Measurements from ENCODE around the gene EIF4E1B. TPM values are rescaled to one million over a fixed set of nuclear protein-coding genes. Genes with fewer than 3 reads are reported as not detected.

Gene EIF4E1B
- total RNA-seq, 1 donor from 2014 or later: not detected

- H3K27ac Mint-ChIP-seq (ENCODE audit: unreplicated experiment): no peak overlapping the region
- H3K9me3 Mint-ChIP-seq (ENCODE audit: unreplicated experiment): peaks cover 2% of the 10 kb centered on the region
- DNase-seq: no peak
- H3K4me1 Mint-ChIP-seq (ENCODE audit: low read depth, unreplicated experiment): peaks cover 8% of the 10 kb centered on the region
- no peak for TF ChIP-seq CTCF (IDR thresholded peaks at IDR 0.05; ENCODE audit: partially characterized antibody, unreplicated experiment)
- peaks cover 12% of the 10 kb centered on the region for H3K27me3 Mint-ChIP-seq (ENCODE audit: unreplicated experiment)
- no peak overlapping the region for H3K4me3 Mint-ChIP-seq (ENCODE audit: unreplicated experiment)
- H3K36me3 Mint-ChIP-seq (ENCODE audit: unreplicated experiment): no peaks in the 10 kb centered on the region
These were observed 8.8 kb upstream of the EIF4E1B start for GRCh38 chr5:176621661-176622079.

- DNase-seq: no peak
- H3K9me3 Mint-ChIP-seq (ENCODE audit: unreplicated experiment): peaks cover 4% of the 10 kb centered on the region
- H3K4me1 Mint-ChIP-seq (ENCODE audit: low read depth, unreplicated experiment): peaks cover 16% of the 10 kb centered on the region
- peaks cover 14% of the 10 kb centered on the region for H3K27me3 Mint-ChIP-seq (ENCODE audit: unreplicated experiment)
- no peak overlapping the region for H3K4me3 Mint-ChIP-seq (ENCODE audit: unreplicated experiment)
- TF ChIP-seq CTCF (IDR thresholded peaks at IDR 0.05; ENCODE audit: partially characterized antibody, unreplicated experiment): no peak
- no peak overlapping the region for H3K27ac Mint-ChIP-seq (ENCODE audit: unreplicated experiment)
- H3K36me3 Mint-ChIP-seq (ENCODE audit: unreplicated experiment): no peaks in the 10 kb centered on the region
These were observed 6.3 kb upstream of the EIF4E1B start for GRCh38 chr5:176624142-176624541.

- no peak overlapping the region for H3K4me3 Mint-ChIP-seq (ENCODE audit: unreplicated experiment)
- peaks cover 14% of the 10 kb centered on the region for H3K27me3 Mint-ChIP-seq (ENCODE audit: unreplicated experiment)
- H3K36me3 Mint-ChIP-seq (ENCODE audit: unreplicated experiment): no peaks in the 10 kb centered on the region
- peaks cover 16% of the 10 kb centered on the region for H3K4me1 Mint-ChIP-seq (ENCODE audit: low read depth, unreplicated experiment)
- H3K9me3 Mint-ChIP-seq (ENCODE audit: unreplicated experiment): peaks cover 4% of the 10 kb centered on the region
- DNase-seq: no peak
- TF ChIP-seq CTCF (IDR thresholded peaks at IDR 0.05; ENCODE audit: partially characterized antibody, unreplicated experiment): no peak
- H3K27ac Mint-ChIP-seq (ENCODE audit: unreplicated experiment): no peak overlapping the region
These were observed 5.5 kb upstream of the EIF4E1B start for GRCh38 chr5:176624938-176625337.

GRCh38 chr5:176625512-176625911, 5.0 kb upstream of the EIF4E1B start:
- peaks cover 5% of the 10 kb centered on the region for H3K9me3 Mint-ChIP-seq (ENCODE audit: unreplicated experiment)
- DNase-seq: no peak
- no peaks in the 10 kb centered on the region for H3K36me3 Mint-ChIP-seq (ENCODE audit: unreplicated experiment)
- H3K4me3 Mint-ChIP-seq (ENCODE audit: unreplicated experiment): no peak overlapping the region
- peaks cover 15% of the 10 kb centered on the region for H3K4me1 Mint-ChIP-seq (ENCODE audit: low read depth, unreplicated experiment)
- peaks cover 14% of the 10 kb centered on the region for H3K27me3 Mint-ChIP-seq (ENCODE audit: unreplicated experiment)
- H3K27ac Mint-ChIP-seq (ENCODE audit: unreplicated experiment): no peak overlapping the region
- no peak for TF ChIP-seq CTCF (IDR thresholded peaks at IDR 0.05; ENCODE audit: partially characterized antibody, unreplicated experiment)

- H3K36me3 Mint-ChIP-seq (ENCODE audit: unreplicated experiment): no peaks in the 10 kb centered on the region
- no peak for TF ChIP-seq CTCF (IDR thresholded peaks at IDR 0.05; ENCODE audit: partially characterized antibody, unreplicated experiment)
- no peak overlapping the region for H3K27ac Mint-ChIP-seq (ENCODE audit: unreplicated experiment)
- H3K9me3 Mint-ChIP-seq (ENCODE audit: unreplicated experiment): peaks cover 9% of the 10 kb centered on the region
- DNase-seq: no peak
- H3K27me3 Mint-ChIP-seq (ENCODE audit: unreplicated experiment): peaks cover 20% of the 10 kb centered on the region
- H3K4me3 Mint-ChIP-seq (ENCODE audit: unreplicated experiment): no peak overlapping the region
- H3K4me1 Mint-ChIP-seq (ENCODE audit: low read depth, unreplicated experiment): peaks cover 19% of the 10 kb centered on the region
These were observed 4.3 kb upstream of the EIF4E1B start for GRCh38 chr5:176625966-176626875.

Data from glutamatergic neuron (in vitro differentiated cells).